HG02852 (cell line): ENCODE measurements around the gene TNXB.
"Not testable (repeated sequence)": the region's sequence is repeated elsewhere in the genome, so short reads cannot be mapped to it uniquely, and the experiment has no call there.

Source experiments
- ATAC-seq: cut with Tn5 transposase; IDR thresholded peaks from one replicate; pipeline ENCODE4 v1.9.1; 2021; ENCODE audit warnings: mild to moderate bottlenecking, moderate library complexity; ENCODE audit not compliant: unreplicated experiment

TNXB gene

GRCh38 chr6:32109114-32109764, at the start of gene TNXB:
Gene TNXB, minus strand, starts transcription at chr6:32109338. Its CDS starts 11,140 bp downstream, at chr6:32098198.
- ATAC-seq: no peak

- no peak for ATAC-seq
Observed at GRCh38 chr6:32158052-32158451, 48.9 kb upstream of the TNXB start.

- ATAC-seq: no peak
Observed at GRCh38 chr6:32156891-32157290, 47.8 kb upstream of the TNXB start.

GRCh38 chr6:32154514-32155161, 45.5 kb upstream of the TNXB start:
- no peak for ATAC-seq

GRCh38 chr6:32153564-32154513, 44.7 kb upstream of the TNXB start, which contains the start of gene PPT2:
Gene PPT2, plus strand, starts transcription at chr6:32154141. Its CDS starts 454 bp downstream, at chr6:32154595.
- ATAC-seq: no peak

- ATAC-seq: no peak
Observed at GRCh38 chr6:32152769-32153563, 43.8 kb upstream of the TNXB start.

- no peak for ATAC-seq
Observed at GRCh38 chr6:32151863-32152768, 43.0 kb upstream of the TNXB start, which contains the start of gene PRRT1. Gene PRRT1, minus strand, starts transcription at chr6:32151939. Its CDS starts 112 bp downstream, at chr6:32151827.

GRCh38 chr6:32151181-32151862, 42.2 kb upstream of the TNXB start:
- no peak for ATAC-seq

GRCh38 chr6:32149932-32150870, 41.1 kb upstream of the TNXB start:
- no peak for ATAC-seq

GRCh38 chr6:32149092-32149755, 40.1 kb upstream of the TNXB start:
- no peak for ATAC-seq

- ATAC-seq: no peak
Observed at GRCh38 chr6:32148289-32149091, 39.4 kb upstream of the TNXB start.

GRCh38 chr6:32147401-32148132, 38.4 kb upstream of the TNXB start:
- no peak for ATAC-seq

GRCh38 chr6:32146687-32147086, 37.5 kb upstream of the TNXB start:
- ATAC-seq: no peak

- no peak for ATAC-seq
Observed at GRCh38 chr6:32146287-32146686, 37.1 kb upstream of the TNXB start.

GRCh38 chr6:32144238-32144637, 35.1 kb upstream of the TNXB start:
- not testable (repeated sequence) for ATAC-seq
